ENCODE measurements around the gene KRTAP12-4.

- TF ChIP-seq POLR2A (IDR thresholded peaks at IDR 0.05; ENCODE audit: low read depth, low read length) (no peak), POLR2AphosphoS5 (IDR thresholded peaks at IDR 0.05; ENCODE audit: low read depth, low read length) (no peak), TAF1 (IDR thresholded peaks at IDR 0.05; ENCODE audit: low read depth, low read length) (no peak), SPI1 (IDR thresholded peaks at IDR 0.05; ENCODE audit: low read depth, low read length) (no peak), POU2F2 (IDR thresholded peaks at IDR 0.05; ENCODE audit: low read depth, low read length) (no peak), PAX5 (IDR thresholded peaks at IDR 0.05; ENCODE audit: insufficient read depth, low read length, severe bottlenecking) (no peak)
These were observed 40.3 kb upstream of the KRTAP12-4 start for GRCh38 chr21:44694776-44695175.

Measured in GM12891 (cell line).